SK-MEL-5 (cell line): ENCODE measurements around the gene ZNF366. TPM values are rescaled to one million over a fixed set of nuclear protein-coding genes. Genes with fewer than 3 reads are reported as not detected.

Experiments
- DNase-seq: peaks from one replicate; pipeline ENCODE4 v3.0.0-alpha.2; 2016; ENCODE audit warnings: low read depth, low spot score
- in situ Hi-C: cut with HindIII; loops from 2 replicates; pipeline ENCODE4 v1.10.0; 2016; ENCODE audit warnings: low sequenced_read_pairs, high pct_unique_total_duplicates, low pct_unique_long_range_greater_than_20kb
- polyA plus RNA-seq, 2 experiments: library from polyadenylated mRNA; depleted of rRNA; stranded (reverse); fragments of >200 nt; gene quantifications; 2 replicates each; pipeline ENCODE4 v1.2.3, GENCODE V29; 2015
- total RNA-seq: library from RNA; depleted of rRNA; stranded (reverse); fragments of >200 nt; shearing (Covaris generic); gene quantifications from 2 replicates; pipeline ENCODE4 v1.2.3, GENCODE V29; 2014; rRNA removed

Gene ZNF366
- total RNA-seq = 0.03 TPM in 1 of 2 replicates, not detected in the other
- polyA plus RNA-seq (2015; cell fraction: cytosol; rRNA removed) = 0.02 TPM in 1 of 2 replicates, not detected in the other
- not detected in 2 replicates for polyA plus RNA-seq (2015; cell fraction: nucleus; rRNA removed)

- DNase-seq = no peak
- in situ Hi-C loops = no loop called here
These were observed at the start of gene ZNF366 for GRCh38 chr5:72507231-72507906. Gene ZNF366 (minus strand): TSS chr5:72507410. CDS start chr5:72461496, 45,914 bp downstream.

DNA sequence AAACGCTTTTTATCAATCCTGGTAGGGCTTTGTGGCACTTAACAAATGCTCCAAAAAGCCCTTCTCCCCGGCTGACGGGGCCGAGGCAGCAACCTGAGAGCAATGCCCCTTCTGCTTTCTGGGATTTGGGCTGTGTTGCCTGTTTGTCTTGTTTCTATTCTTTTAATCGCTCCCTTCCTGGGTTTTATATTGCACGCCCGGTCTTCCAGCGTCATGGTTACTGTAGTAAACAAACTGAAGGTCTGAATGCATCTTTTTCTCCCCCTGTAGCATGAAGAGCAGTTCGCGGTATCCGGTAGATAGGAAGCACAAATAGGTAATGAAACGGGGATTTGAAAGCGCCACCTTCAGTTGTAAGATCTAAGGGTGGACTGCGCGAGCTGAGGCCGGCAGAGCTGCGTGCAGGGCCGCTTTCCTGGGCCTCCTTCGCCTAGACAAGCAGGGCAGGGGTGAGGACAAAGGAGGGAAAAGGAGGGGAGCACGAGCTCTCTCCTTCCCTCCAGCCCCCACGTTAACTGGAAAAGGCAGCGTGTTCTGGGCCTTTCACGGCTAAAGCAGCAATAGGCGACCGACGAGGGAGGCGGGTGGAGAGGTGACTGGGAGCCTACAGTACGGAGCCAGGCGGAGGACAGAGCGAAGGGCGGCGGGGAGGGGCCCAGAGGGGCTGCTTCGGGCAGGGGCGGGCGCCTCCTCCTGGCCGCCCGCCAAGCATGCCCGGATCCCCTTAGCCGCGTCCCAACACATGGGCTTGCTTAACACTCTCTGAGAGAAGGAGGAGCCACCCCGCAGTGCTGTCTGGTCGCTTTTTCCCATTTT lies 49.3 kb upstream of the ZNF366 start:
- in situ Hi-C loops = no loop called here
- DNase-seq = no peak

DNA sequence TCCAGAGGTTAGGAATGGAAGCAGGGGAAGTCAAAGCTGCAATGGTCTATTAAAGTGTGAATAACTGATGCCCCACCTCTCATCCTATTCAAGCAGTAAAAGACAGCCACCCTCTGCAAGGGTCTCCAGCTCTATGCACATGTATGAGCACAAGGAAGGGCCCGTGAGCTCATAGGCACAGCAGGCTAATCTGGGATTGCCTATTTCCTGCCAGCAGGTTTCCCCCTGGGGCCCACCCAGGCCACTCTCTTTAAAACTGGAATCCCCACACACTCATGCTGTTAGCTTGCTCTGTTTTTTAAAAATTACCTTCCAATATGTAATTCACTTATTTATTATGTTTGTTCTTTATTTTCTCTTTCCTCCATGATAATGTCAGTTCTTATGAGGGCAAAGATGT lies 48.7 kb upstream of the ZNF366 start:
- in situ Hi-C loops = no loop called here
- DNase-seq = no peak

GRCh38 chr5:72554897-72555296 lies 47.7 kb upstream of the ZNF366 start:
- DNase-seq = no peak
- in situ Hi-C loops = no loop called here

DNA sequence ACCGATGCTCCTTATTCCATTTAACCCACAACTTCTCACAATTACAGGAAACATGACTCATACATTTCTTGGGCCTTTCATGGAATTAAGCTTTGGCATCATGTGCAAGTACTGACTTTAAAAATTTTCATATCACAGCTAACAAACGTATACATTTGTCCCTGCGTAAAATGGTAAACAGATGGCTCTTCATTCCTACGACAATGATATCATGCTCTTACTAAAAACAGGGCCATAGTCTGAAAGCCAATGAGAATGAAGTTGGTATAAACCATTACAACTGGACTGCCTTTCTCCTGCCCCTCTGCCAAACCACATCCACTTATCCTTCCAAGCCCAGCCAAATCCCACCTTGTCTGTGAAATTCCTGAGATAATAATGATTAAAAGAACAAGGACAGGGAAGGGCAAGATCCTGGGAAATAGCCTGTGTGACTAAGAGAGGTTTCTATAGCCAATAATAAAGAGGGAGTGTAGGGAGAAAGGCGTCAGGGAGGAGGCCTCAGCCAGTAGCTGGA lies 44.9 kb upstream of the ZNF366 start:
- in situ Hi-C loops = no loop called here
- no peak for DNase-seq

- in situ Hi-C loops = no loop called here
- no peak for DNase-seq
These were observed 43.4 kb upstream of the ZNF366 start for GRCh38 chr5:72550595-72550994.

DNA sequence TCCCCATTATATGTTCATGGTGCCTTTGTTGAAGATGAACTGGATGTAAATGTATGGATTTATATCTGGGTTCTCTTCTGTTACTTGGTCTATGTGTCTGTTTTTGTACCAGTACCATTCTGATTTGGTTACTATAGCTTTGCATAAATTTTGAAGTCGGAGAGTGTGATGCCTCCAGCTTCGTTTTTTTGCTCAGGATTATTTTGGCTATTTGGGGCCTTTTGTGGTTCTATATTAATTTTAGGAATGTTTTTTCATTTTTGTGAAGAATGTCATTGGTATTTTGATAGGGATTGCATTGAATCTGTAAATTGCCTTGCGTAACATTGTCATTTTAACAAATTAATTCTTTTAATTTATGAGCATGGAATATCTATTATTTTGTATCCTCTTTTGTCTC lies 36.6 kb upstream of the ZNF366 start:
- DNase-seq = no peak
- in situ Hi-C loops = no loop called here

DNA sequence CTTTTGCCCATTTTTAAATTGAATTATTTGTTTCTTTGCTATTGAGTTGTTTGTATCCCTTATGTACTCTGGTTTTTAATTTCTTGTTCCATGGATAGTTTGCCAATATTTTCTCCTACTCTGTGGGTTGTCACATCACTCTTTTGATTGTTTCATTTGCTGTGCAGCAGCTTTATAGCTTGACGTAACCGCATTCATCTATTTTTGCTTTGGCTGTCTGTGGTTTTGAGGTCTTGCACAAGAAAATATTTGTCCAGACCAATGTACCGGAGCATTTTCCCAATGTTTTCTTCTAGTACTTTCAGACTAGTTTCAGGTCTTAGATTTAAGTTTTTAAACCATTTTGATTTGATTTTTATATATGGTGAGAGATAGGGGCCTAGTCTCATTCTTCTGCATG lies 36.2 kb upstream of the ZNF366 start:
- in situ Hi-C loops = no loop called here
- DNase-seq = no peak

DNA sequence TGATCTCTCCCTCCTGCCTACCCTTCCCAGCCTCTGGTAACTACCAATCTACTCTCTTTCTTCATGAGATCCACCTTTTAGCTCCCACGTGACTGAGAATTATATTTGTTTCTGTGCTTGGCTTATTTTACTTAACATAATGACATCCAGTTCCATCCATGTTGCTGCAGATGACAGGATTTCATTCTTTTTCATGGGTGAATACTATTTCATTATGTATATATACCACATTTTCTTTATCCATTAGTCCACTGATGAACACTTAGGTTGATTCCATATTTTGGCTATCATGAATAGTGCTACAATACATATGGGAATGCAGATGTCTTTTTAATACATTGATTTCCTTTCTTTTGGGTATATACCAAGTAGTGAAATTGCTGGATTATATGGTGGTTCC lies 35.5 kb upstream of the ZNF366 start:
- DNase-seq = no peak
- in situ Hi-C loops = no loop called here

- in situ Hi-C loops = no loop called here
- no peak for DNase-seq
These were observed 34.5 kb upstream of the ZNF366 start for GRCh38 chr5:72541501-72542225.

GRCh38 chr5:72540759-72541438 lies 33.7 kb upstream of the ZNF366 start:
- in situ Hi-C loops = no loop called here

GRCh38 chr5:72539726-72540125 lies 32.5 kb upstream of the ZNF366 start:
- no peak for DNase-seq
- in situ Hi-C loops = no loop called here

More at GRCh38 chr5:72540759-72541438, 33.7 kb upstream of the ZNF366 start:
- no peak for DNase-seq

DNA sequence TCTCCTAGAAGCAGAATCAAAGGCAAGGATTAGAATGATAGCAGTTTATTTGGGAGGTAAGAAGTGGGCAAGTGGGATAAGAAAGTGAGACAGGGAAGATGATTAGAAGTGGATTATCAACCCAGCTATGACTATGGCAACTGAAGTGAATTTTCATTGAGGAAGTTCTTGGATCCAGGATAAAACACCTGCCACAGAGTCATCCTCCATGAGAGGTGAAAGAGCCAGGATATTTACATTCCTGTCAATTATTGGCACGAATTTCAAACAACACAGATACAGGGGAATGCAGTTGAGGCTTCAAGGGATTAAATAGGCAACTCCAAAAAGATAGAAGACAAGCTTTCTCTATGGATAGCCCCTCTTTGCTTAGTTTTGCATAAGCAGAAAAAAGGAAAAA lies 31.8 kb upstream of the ZNF366 start:
- in situ Hi-C loops = no loop called here
- no peak for DNase-seq

- in situ Hi-C loops = no loop called here
- no peak for DNase-seq
These were observed 30.0 kb upstream of the ZNF366 start for GRCh38 chr5:72537166-72537565.

DNA sequence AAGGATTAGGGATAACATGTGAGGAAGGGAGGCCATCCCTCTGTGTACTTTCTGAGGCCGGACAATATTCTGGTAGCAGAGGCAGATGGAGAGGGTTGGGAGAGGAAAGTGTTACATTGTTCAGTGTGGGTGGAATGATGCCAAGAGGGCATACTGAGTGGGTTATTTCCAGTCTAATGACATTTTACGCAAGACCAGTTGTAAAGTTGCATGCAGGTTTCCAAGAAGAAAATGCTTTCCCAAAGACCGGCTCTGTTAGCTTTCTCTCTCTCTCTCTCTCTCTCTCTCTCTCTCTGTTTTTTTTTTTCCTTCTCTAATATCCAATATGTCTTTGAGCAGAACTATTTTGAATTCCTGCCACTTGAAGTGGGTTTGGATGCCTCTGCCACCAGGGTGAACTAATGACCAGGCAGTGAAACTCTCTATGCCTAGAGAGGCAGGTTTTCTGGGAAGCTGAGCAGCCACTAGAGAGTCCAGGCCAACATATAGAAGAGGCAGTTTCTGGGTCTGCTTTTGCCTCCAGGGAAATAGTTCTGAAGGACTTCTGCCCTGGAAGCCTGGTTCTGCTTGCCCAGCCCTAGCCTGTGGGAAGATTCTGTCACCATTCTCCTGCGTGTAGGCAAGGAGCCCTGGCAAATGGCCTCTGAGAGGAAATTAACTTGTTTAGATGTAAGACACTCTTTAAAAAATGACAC lies 24.4 kb upstream of the ZNF366 start:
- no peak for DNase-seq
- in situ Hi-C loops = no loop called here

GRCh38 chr5:72530196-72530595 lies 23.0 kb upstream of the ZNF366 start:
- in situ Hi-C loops = no loop called here
- no peak for DNase-seq

DNA sequence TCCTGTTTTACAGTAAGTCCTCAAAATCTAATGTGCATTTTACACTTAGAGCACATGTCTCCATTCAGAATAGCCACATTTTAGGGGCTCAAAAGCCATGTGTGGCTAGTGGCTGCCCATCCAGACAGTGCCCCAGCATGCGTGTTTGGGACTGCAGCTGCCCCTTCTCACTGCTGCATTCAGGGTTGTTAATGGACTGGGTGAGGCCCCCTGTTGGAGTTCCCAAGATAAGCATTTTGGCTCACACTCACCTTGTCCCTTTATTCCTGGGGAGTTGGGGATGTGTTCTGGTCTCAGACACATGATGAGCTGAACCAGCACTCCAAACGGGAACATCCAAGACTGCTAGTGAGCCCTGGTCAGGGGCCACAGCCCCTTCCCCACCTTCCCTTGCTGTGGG lies 22.2 kb upstream of the ZNF366 start:
- in situ Hi-C loops = no loop called here
- no peak for DNase-seq
